ENCODE data around the gene KCNK16. TPM values are rescaled to one million over a fixed set of nuclear protein-coding genes. Genes with fewer than 3 reads are reported as not detected.

The KCNK16 gene
- total and polyA plus RNA-seq, 2 of the 13 experiments (the other 11 are each of a cell fraction or from before 2014, with no cell fraction given): not detected

GRCh38 chr6:39320363-39320984 lies 2.0 kb downstream of the KCNK16 start:
- CTCF ChIA-PET (ENCODE audit: low intra/inter-chr PET ratio, low total read pairs): no interaction called here
- WGBS (ENCODE audit: low lambda C conversion rate): 4% methylated on average over 10 of the region's 10 CpGs
- peaks cover 0 to 8% of the 10 kb centered on the region in 2 experiments; a peak in 2 of 5 replicates for H3K27me3 ChIP-seq (ENCODE audit: control insufficient read depth in 1 of 2, insufficient read depth in 2 of 2, low read length in 2 of 2)
- no peaks in the 10 kb centered on the region for H3K36me3 ChIP-seq (replicated peaks in 1 of 2; ENCODE audit: control insufficient read depth in 1 of 2, insufficient read depth in 2 of 2, low read length in 2 of 2)
- H3K4me3 ChIP-seq (replicated peaks in 1 of 3; ENCODE audit: insufficient read depth in 1 of 3, low read depth in 2 of 3, low read length in 3 of 3): no peak overlapping the region
- intact Hi-C loops (cut with micrococcal nuclease; ENCODE audit: unreplicated experiment) (no loop called here), in situ Hi-C loops (cut with HindIII; ENCODE audit: extremely low pct_ligation_motif_present, low pct_unique_long_range_greater_than_20kb) (no loop called here)
- no peak overlapping the region for H3K27ac ChIP-seq (ENCODE audit: extremely low read length, insufficient read depth, low read length)
- H3K4me1 ChIP-seq (ENCODE audit: insufficient read depth, low read length): no peaks in the 10 kb centered on the region
- no TSS peak for BruUV-seq (replicated peaks)
- H3K9me3 ChIP-seq (ENCODE audit: low read length): no peaks in the 10 kb centered on the region
- FAIRE-seq: no peak
- H3K9ac ChIP-seq (ENCODE audit: insufficient read depth, low read depth, low read length): no peak overlapping the region
- no peak for TF ChIP-seq GTF3A (CRISPR knock-in tag; conservative IDR thresholded peaks at IDR 0.05)
- no peak for TF ChIP-seq MNT (IDR thresholded peaks at IDR 0.05)
- no peak for TF ChIP-seq SALL2 (CRISPR knock-in tag; IDR thresholded peaks at IDR 0.05)
- no peak for TF ChIP-seq ZNF138 (CRISPR knock-in tag; IDR thresholded peaks at IDR 0.05; ENCODE audit: low read depth)
- TF ChIP-seq ZNF253 (CRISPR knock-in tag; IDR thresholded peaks at IDR 0.05; ENCODE audit: borderline replicate concordance): no peak
- TF ChIP-seq CSRNP1 (CRISPR knock-in tag; IDR thresholded peaks at IDR 0.05): no peak
- no peak for TF ChIP-seq SP4 (CRISPR knock-in tag; IDR thresholded peaks at IDR 0.05)
- no peak for TF ChIP-seq SOX6 (IDR thresholded peaks at IDR 0.05)
- TF ChIP-seq SOX6 (CRISPR knock-in tag; IDR thresholded peaks at IDR 0.05): no peak
- TF ChIP-seq TOPORS (CRISPR knock-in tag; IDR thresholded peaks at IDR 0.05): no peak
- no peak for TF ChIP-seq BCL3 (CRISPR knock-in tag; IDR thresholded peaks at IDR 0.05)
- no peak overlapping the region for H3K4me2 ChIP-seq (ENCODE audit: low read depth, low read length)
- no peaks in the 10 kb centered on the region for H4K20me1 ChIP-seq (ENCODE audit: insufficient read depth, low read length)
- DNase-seq (ENCODE audit: low spot score): no peak
- POLR2A ChIA-PET: no interaction called here
- no peak overlapping the region for H2AFZ ChIP-seq (ENCODE audit: low read length)
- no peak for ATAC-seq
- H3K79me2 ChIP-seq (ENCODE audit: insufficient read depth, low read length): no peaks in the 10 kb centered on the region

All from HepG2 (cell line).